ENCODE data around the gene PHF21B. TPM values are rescaled to one million over a fixed set of nuclear protein-coding genes. Genes with fewer than 3 reads are reported as not detected.

Gene PHF21B
- total and polyA plus RNA-seq, 2 of the 8 experiments (the other 6 are each of a cell fraction or from before 2014, with no cell fraction given) = 19.3 to 68.1 TPM

- no peak for DNase-seq (ENCODE audit: low read depth in 1 of 2, low spot score in 2 of 2)
- no peak overlapping the region for H3K27ac ChIP-seq (ENCODE audit: low read depth, low read length)
- CTCF ChIA-PET (ENCODE audit: partially characterized antibody) = interaction anchor here (1.0 to 3.1 kb wide), 8 partner anchors 10 to 87 kb away, joined by 3 to 10 read pairs (median 3); no protein-coding TSS in a partner anchor
Measured at GRCh38 chr22:44994399-44995104, 15.3 kb downstream of the PHF21B start.

More at GRCh38 chr22:44994399-44995104, 15.3 kb downstream of the PHF21B start:
- no peak overlapping the region for H2AFZ ChIP-seq (ENCODE audit: low read length)
- peaks cover 0 to 63% (median 6%) of the 10 kb centered on the region in 4 experiments; a peak in 4 of 8 replicates for H3K36me3 ChIP-seq (ENCODE audit: control insufficient read depth in 2 of 4, insufficient read depth in 4 of 4, low read length in 3 of 4)
- H3K79me2 ChIP-seq (ENCODE audit: control insufficient read depth in 1 of 2, insufficient read depth in 2 of 2, low read length in 2 of 2) = peaks cover 50 to 99% of the 10 kb centered on the region in 2 experiments
- H3K27me3 ChIP-seq (replicated peaks in 1 of 4; ENCODE audit: control insufficient read depth in 3 of 4, extremely low read depth in 1 of 4, insufficient read depth in 3 of 4, low read length in 3 of 4) = no peaks in the 10 kb centered on the region
- no peak overlapping the region for H4K8ac ChIP-seq (ENCODE audit: extremely low read depth, insufficient read depth, low read length)
- H4K5ac ChIP-seq (ENCODE audit: insufficient read length, low read depth, low read length) = no peak overlapping the region
- H3K4ac ChIP-seq (replicated peaks; ENCODE audit: insufficient read length, low read depth, low read length) = no peak overlapping the region
- H2BK15ac ChIP-seq (ENCODE audit: low read length) = no peak overlapping the region
- FAIRE-seq = no peak
- no peak overlapping the region for H2BK5ac ChIP-seq (ENCODE audit: low read depth, low read length)
- no peaks in the 10 kb centered on the region for H3K9me3 ChIP-seq (ENCODE audit: insufficient read depth in 2 of 2, low read depth in 1 of 2, low read length in 1 of 2)
- no peak overlapping the region for H3K4me3 ChIP-seq (ENCODE audit: extremely low read depth in 1 of 4, insufficient read depth in 2 of 4, low read depth in 3 of 4, low read length in 4 of 4)
- no peak overlapping the region for H4K91ac ChIP-seq (replicated peaks; ENCODE audit: insufficient read length, low read length)
- WGBS, 2 experiments (ENCODE audit: extremely low coverage in 1 of 2, insufficient coverage in 1 of 2, insufficient read length in 1 of 2, insufficient replicate concordance in 2 of 2, low coverage in 1 of 2, low lambda C conversion rate in 2 of 2, missing lambda C conversion rate in 1 of 2) = 89% methylated on average over 19 of the region's 19 CpGs; no CpG with 5 or more reads in 1 of the 2 experiments
- H3K56ac ChIP-seq (replicated peaks; ENCODE audit: insufficient read length, low read depth, low read length) = no peak overlapping the region
- no peak overlapping the region for H2BK12ac ChIP-seq (ENCODE audit: low read depth, low read length)
- H3K18ac ChIP-seq (ENCODE audit: extremely low read depth, low read length) = 0 out of 2 replicates have a peak overlapping the region, but pooled peaks have one; percentile 15
- no peak overlapping the region for H3K14ac ChIP-seq (ENCODE audit: insufficient read length)
- POLR2A ChIA-PET (ENCODE audit: partially characterized antibody) = interaction anchor here (0.6 to 11.3 kb wide), 12 partner anchors 6 to 165 kb away, joined by 3 to 224 read pairs (median 4); partner anchors contain the start of gene PHF21B
- H3K23me2 ChIP-seq (ENCODE audit: low read depth, low read length) = no peaks in the 10 kb centered on the region
- no peak overlapping the region for H3K9ac ChIP-seq (replicated peaks in 1 of 4; ENCODE audit: extremely low read depth in 1 of 4, low read depth in 3 of 4, low read length in 3 of 4)
- no peak overlapping the region for H3K23ac ChIP-seq (ENCODE audit: insufficient read length)
- no peak overlapping the region for H2BK120ac ChIP-seq (replicated peaks; ENCODE audit: low read depth, low read length)
- no peak overlapping the region for H3K4me2 ChIP-seq (ENCODE audit: insufficient read depth in 1 of 2, low read depth in 2 of 2, low read length in 2 of 2)
- peaks cover 0 to 20% (median 5%) of the 10 kb centered on the region in 4 experiments; a peak in 5 of 7 replicates for H3K4me1 ChIP-seq (replicated peaks in 1 of 4; ENCODE audit: control insufficient read depth in 3 of 4, insufficient read depth in 4 of 4, low read length in 3 of 4)
- TF ChIP-seq TBP (IDR thresholded peaks at IDR 0.05; ENCODE audit: low read depth, low read length) (no peak), TAF7 (optimal IDR thresholded peaks at IDR 0.05; ENCODE audit: borderline replicate concordance, low read depth, low read length) (no peak), TCF12 (IDR thresholded peaks at IDR 0.05; ENCODE audit: low read depth, low read length) (no peak), CHD2 (IDR thresholded peaks at IDR 0.05; ENCODE audit: low read length) (no peak), SAP30 (IDR thresholded peaks at IDR 0.05; ENCODE audit: insufficient read depth, insufficient replicate concordance, low read length) (no peak), MAFK (IDR thresholded peaks at IDR 0.05; ENCODE audit: low read depth, low read length) (no peak), BRCA1 (IDR thresholded peaks at IDR 0.05; ENCODE audit: low read depth, low read length) (no peak), PHF8 (conservative IDR thresholded peaks at IDR 0.05; ENCODE audit: low read depth, low read length) (no peak), RNF2 (IDR thresholded peaks at IDR 0.05; ENCODE audit: borderline replicate concordance, low read depth, low read length, missing control alignments, poor library complexity, severe bottlenecking) (no peak), HDAC2 (IDR thresholded peaks at IDR 0.05; ENCODE audit: borderline replicate concordance in 1 of 2, low read depth in 2 of 2, low read length in 2 of 2) (no peak), TAF1 (IDR thresholded peaks at IDR 0.05; ENCODE audit: low read depth, low read length) (no peak)
- H4K20me1 ChIP-seq (replicated peaks in 1 of 2; ENCODE audit: control insufficient read depth in 1 of 2, insufficient read depth in 2 of 2, low read length in 2 of 2) = peaks cover 60 to 70% of the 10 kb centered on the region in 2 experiments
- peaks cover 45% of the 10 kb centered on the region for H3K79me1 ChIP-seq (ENCODE audit: low read depth, low read length)
- H2AK5ac ChIP-seq (ENCODE audit: low read depth, low read length) = no peak overlapping the region
- H2BK20ac ChIP-seq (ENCODE audit: low read length) = no peak overlapping the region

All from H1 (cell line).